ENCODE results near the gene RAB37.

DNA sequence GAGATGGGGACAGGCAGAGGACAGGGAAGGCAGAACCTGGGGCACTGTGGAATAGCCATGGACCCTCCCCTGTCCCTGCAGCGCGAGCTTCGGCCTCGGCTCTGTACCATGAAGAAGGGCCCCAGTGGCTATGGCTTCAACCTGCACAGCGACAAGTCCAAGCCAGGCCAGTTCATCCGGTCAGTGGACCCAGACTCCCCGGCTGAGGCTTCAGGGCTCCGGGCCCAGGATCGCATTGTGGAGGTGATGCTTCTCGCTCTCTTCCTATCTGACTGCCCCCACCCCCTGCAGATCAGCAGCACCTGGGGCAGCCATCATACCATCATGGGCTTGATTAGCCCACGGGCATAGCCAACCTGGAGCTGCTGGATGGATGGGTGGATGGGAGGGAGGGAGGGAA is 24.9 kb downstream of the RAB37 start:
- TF ChIP-seq, protein P1, sequence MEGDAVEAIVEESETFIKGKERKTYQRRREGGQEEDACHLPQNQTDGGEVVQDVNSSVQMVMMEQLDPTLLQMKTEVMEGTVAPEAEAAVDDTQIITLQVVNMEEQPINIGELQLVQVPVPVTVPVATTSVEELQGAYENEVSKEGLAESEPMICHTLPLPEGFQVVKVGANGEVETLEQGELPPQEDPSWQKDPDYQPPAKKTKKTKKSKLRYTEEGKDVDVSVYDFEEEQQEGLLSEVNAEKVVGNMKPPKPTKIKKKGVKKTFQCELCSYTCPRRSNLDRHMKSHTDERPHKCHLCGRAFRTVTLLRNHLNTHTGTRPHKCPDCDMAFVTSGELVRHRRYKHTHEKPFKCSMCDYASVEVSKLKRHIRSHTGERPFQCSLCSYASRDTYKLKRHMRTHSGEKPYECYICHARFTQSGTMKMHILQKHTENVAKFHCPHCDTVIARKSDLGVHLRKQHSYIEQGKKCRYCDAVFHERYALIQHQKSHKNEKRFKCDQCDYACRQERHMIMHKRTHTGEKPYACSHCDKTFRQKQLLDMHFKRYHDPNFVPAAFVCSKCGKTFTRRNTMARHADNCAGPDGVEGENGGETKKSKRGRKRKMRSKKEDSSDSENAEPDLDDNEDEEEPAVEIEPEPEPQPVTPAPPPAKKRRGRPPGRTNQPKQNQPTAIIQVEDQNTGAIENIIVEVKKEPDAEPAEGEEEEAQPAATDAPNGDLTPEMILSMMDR (IDR thresholded peaks at IDR 0.05; ENCODE audit: insufficient read depth, low read length): no peak
- TF ChIP-seq SPI1 (IDR thresholded peaks at IDR 0.05; ENCODE audit: borderline replicate concordance, low read depth): no peak
- TF ChIP-seq GABPA (IDR thresholded peaks at IDR 0.05; ENCODE audit: low read depth): no peak
- no peak for TF ChIP-seq REST (IDR thresholded peaks at IDR 0.05; ENCODE audit: insufficient replicate concordance, low read depth)

Measured in HL-60 (cell line).